MM.1S (cell line): ENCODE measurements around the gene MBP.
"Not testable (repeated sequence)": the region's sequence is repeated elsewhere in the genome, so short reads cannot be mapped to it uniquely, and the experiment has no call there.

Source experiments
- DNase-seq: peaks from one replicate; pipeline ENCODE4 v3.0.0-alpha.2; 2015
- H2AFZ ChIP-seq: fragments of 300-600 bp; sonication (generic); 2 replicates; pipeline ENCODE4 v1.6.0; 2016; ENCODE audit warnings: antibody characterized with exemption, low read length
- H3F3A ChIP-seq: fragments of 300-600 bp; sonication (generic); 2 replicates; pipeline ENCODE4 v1.6.1; 2016; ENCODE audit warnings: mild to moderate bottlenecking, antibody characterized with exemption, low read length, moderate library complexity, mixed read lengths; ENCODE audit not compliant: insufficient read depth
- H3K27ac ChIP-seq: fragments of 300-600 bp; sonication (generic); 2 replicates; pipeline ENCODE4 v1.5.1; 2016; ENCODE audit warnings: mild to moderate bottlenecking, low read length
- H3K27me3 ChIP-seq: fragments of 300-600 bp; sonication (generic); replicated peaks from 2 replicates; pipeline ENCODE4 v1.6.0; 2016; ENCODE audit warnings: low read length; ENCODE audit not compliant: insufficient read depth
- H3K36me3 ChIP-seq: fragments of 300-600 bp; sonication (generic); replicated peaks from 2 replicates; pipeline ENCODE4 v1.6.1; 2016; ENCODE audit warnings: mild to moderate bottlenecking, low read length, mixed read lengths; ENCODE audit not compliant: insufficient read depth
- H3K4me1 ChIP-seq: fragments of 300-600 bp; sonication (generic); 2 replicates; pipeline ENCODE4 v1.6.1; 2016; ENCODE audit warnings: low read length, mixed read lengths
- H3K4me2 ChIP-seq: fragments of 300-600 bp; sonication (generic); 2 replicates; pipeline ENCODE4 v1.6.0; 2016; ENCODE audit warnings: low read depth, low read length
- H3K4me3 ChIP-seq: fragments of 300-600 bp; sonication (generic); 2 replicates; pipeline ENCODE4 v1.5.1; 2016; ENCODE audit warnings: low read length, mixed read lengths
- H3K79me2 ChIP-seq: fragments of 300-600 bp; sonication (generic); 2 replicates; pipeline ENCODE4 v1.6.1; 2016; ENCODE audit warnings: mixed run types, low read length, mixed read lengths
- H3K9ac ChIP-seq: fragments of 300-600 bp; sonication (generic); 2 replicates; pipeline ENCODE4 v1.6.1; 2016; ENCODE audit warnings: low read length, mixed read lengths
- H3K9me2 ChIP-seq: fragments of 300-600 bp; sonication (generic); replicated peaks from 2 replicates; pipeline ENCODE4 v1.6.1; 2016; ENCODE audit warnings: mild to moderate bottlenecking, low read length, mixed read lengths; ENCODE audit not compliant: insufficient read depth
- H3K9me3 ChIP-seq: fragments of 300-600 bp; sonication (generic); replicated peaks from 2 replicates; pipeline ENCODE4 v1.6.1; 2016; ENCODE audit warnings: mild to moderate bottlenecking, low read length, mixed read lengths; ENCODE audit not compliant: insufficient read depth
- H4K20me1 ChIP-seq: fragments of 300-600 bp; sonication (generic); 2 replicates; pipeline ENCODE4 v1.6.1; 2016; ENCODE audit warnings: mild to moderate bottlenecking, low read length, moderate library complexity, mixed read lengths; ENCODE audit not compliant: insufficient read depth
- EZH2 ChIP-seq: fragments of 300-600 bp; sonication (generic); optimal IDR thresholded peaks from 2 replicates; pipeline ENCODE3; 2017; ENCODE audit warnings: low read depth, mild to moderate bottlenecking, antibody characterized with exemption, low read length, mixed read lengths
- EZH2phosphoT487 ChIP-seq: fragments of 300-600 bp; sonication (generic); IDR thresholded peaks from 2 replicates; pipeline ENCODE4 v1.6.1; 2018; ENCODE audit warnings: antibody characterized with exemption, low read length
- TF ChIP-seq, protein P1 (sequence below): fragments of 300-600 bp; sonication (generic); IDR thresholded peaks from 2 replicates; pipeline ENCODE4 v1.5.1; 2016; ENCODE audit warnings: antibody characterized with exemption, low read length, mixed read lengths

The MBP gene

DNA sequence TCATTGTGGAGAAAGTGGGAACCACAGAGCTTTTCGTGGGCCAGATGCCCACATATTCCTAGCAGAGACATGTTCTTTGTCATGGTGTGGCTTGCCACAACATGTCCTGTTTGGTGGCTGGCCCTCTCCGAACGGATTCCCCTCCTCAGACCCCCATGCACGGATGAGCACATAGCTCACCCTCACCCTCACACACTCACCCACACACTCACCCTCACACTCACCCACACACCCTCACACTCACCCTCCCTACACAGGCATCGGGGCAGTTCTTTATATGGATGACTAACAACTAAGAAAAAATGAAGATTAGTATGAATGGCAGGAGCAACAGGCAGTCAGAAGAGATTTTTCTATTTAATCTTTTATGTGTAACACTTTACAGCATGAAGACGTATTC is 160.3 kb downstream of the MBP start:
- no peaks in the 10 kb centered on the region for H3F3A ChIP-seq
- no peaks in the 10 kb centered on the region for H3K27me3 ChIP-seq
- H4K20me1 ChIP-seq: no peaks in the 10 kb centered on the region
- no peak overlapping the region for H3K4me3 ChIP-seq
- H3K9ac ChIP-seq: no peak overlapping the region
- no peaks in the 10 kb centered on the region for H3K9me3 ChIP-seq
- no peaks in the 10 kb centered on the region for H3K4me1 ChIP-seq
- no peaks in the 10 kb centered on the region for H3K36me3 ChIP-seq
- no peak overlapping the region for H3K27ac ChIP-seq
- DNase-seq: no peak
- TF ChIP-seq EZH2phosphoT487: no peak
- H2AFZ ChIP-seq: no peak overlapping the region
- H3K4me2 ChIP-seq: no peak overlapping the region
- H3K79me2 ChIP-seq: peaks cover 3% of the 10 kb centered on the region; the same call in 1 of the 2 replicates
- H3K9me2 ChIP-seq: no peaks in the 10 kb centered on the region

DNA sequence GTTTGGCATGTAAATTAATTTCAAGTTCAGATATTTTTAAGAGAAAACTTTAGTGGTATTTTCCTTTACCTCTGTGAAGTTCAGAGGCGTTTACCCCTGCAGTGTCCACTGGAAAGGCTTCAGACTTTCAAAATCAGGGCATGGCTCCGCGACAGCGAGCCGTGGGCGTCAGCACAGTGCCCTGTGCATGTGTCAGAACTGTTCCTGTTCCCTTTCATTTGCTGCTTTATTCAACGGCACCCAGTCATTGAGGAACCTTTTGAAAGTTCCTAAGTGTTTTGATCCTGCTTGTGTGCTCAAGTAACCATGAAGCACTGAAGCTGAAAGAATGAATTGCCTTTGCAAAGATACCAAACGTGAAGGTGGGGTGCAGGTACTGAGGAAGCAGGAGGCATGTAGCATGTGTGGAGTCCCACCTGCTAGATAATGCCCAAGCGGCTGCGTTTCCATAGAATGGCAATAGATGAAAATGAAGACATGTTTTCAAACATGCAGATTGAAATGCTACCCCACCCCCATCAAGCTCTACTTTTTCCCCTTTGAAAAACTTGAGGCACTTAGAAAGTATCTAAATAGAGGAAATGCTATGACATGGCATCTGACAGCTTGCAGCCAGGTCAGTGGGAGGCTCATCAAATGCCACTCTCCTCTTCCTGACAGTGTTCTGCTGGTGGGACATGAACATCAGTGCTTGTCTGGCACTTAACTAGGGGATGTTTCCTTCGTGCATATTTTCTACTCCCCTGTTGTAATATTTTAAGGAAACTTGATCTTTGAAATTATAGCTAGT is 161.6 kb downstream of the MBP start:
- no peaks in the 10 kb centered on the region for H3K4me1 ChIP-seq
- no peak overlapping the region for H2AFZ ChIP-seq
- no peak overlapping the region for H3K9ac ChIP-seq
- no peaks in the 10 kb centered on the region for H3K36me3 ChIP-seq
- H3K4me3 ChIP-seq: no peak overlapping the region
- H3K27me3 ChIP-seq: no peaks in the 10 kb centered on the region
- DNase-seq: no peak
- H3K9me2 ChIP-seq: no peaks in the 10 kb centered on the region
- no peaks in the 10 kb centered on the region for H3K9me3 ChIP-seq
- H3K27ac ChIP-seq: no peak overlapping the region
- peaks cover 12% of the 10 kb centered on the region for H3K79me2 ChIP-seq
- TF ChIP-seq EZH2 (no peak), EZH2phosphoT487 (no peak)
- TF ChIP-seq, protein P1, sequence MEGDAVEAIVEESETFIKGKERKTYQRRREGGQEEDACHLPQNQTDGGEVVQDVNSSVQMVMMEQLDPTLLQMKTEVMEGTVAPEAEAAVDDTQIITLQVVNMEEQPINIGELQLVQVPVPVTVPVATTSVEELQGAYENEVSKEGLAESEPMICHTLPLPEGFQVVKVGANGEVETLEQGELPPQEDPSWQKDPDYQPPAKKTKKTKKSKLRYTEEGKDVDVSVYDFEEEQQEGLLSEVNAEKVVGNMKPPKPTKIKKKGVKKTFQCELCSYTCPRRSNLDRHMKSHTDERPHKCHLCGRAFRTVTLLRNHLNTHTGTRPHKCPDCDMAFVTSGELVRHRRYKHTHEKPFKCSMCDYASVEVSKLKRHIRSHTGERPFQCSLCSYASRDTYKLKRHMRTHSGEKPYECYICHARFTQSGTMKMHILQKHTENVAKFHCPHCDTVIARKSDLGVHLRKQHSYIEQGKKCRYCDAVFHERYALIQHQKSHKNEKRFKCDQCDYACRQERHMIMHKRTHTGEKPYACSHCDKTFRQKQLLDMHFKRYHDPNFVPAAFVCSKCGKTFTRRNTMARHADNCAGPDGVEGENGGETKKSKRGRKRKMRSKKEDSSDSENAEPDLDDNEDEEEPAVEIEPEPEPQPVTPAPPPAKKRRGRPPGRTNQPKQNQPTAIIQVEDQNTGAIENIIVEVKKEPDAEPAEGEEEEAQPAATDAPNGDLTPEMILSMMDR: no peak
- H3K4me2 ChIP-seq: no peak overlapping the region
- no peaks in the 10 kb centered on the region for H3F3A ChIP-seq
- no peaks in the 10 kb centered on the region for H4K20me1 ChIP-seq

DNA sequence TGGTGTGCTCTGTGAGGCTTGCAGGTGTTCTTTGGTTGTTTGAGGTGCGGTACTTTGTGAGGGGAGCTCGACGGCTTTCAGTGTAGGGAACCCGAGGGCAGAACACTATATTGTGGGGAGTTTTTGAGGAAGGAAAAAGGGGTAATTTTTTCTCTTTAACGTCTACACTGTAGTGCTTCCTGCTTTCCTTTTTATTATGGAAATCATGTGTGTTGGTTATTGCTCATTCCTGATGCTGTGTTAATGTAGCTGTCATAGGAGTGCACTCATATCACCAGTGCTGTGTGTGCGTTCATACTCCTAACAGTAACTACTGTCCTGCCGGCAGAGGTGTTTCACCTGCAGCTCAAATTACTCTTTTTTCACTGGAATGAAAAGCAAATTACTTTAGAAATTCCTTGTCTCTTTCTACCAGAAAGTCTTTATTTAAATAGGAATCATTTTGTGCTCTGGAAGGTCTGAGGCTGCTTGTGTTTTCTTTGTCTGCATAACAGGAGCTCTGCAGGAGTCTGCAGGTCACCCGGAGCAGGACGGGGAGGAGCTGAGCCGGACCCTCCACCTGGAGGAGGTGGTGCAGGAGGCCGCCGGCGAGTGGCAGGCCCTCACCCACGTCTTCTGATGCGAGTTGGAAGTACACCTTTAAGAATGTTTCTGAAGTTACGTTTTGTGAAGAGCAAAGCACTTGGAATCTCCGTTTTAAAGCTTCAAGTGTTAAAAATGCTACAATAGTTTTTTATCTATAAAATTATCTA is 164.7 kb downstream of the MBP start:
- no peak overlapping the region for H3K27ac ChIP-seq
- no peaks in the 10 kb centered on the region for H3K9me3 ChIP-seq
- no peak for TF ChIP-seq EZH2
- TF ChIP-seq, protein P1: no peak
- H3K9me2 ChIP-seq: no peaks in the 10 kb centered on the region
- H3K79me2 ChIP-seq: peaks cover 12% of the 10 kb centered on the region
- H4K20me1 ChIP-seq: no peaks in the 10 kb centered on the region
- no peak overlapping the region for H3K4me3 ChIP-seq
- DNase-seq: no peak
- no peak overlapping the region for H3K9ac ChIP-seq
- H3K4me1 ChIP-seq: peaks cover 7% of the 10 kb centered on the region; the same call in 1 of the 2 replicates
- H3F3A ChIP-seq: peaks cover 13% of the 10 kb centered on the region; the same call in 1 of the 2 replicates
- no peaks in the 10 kb centered on the region for H3K27me3 ChIP-seq
- H3K36me3 ChIP-seq: no peaks in the 10 kb centered on the region
- no peak overlapping the region for H3K4me2 ChIP-seq
- H2AFZ ChIP-seq: no peak overlapping the region

DNA sequence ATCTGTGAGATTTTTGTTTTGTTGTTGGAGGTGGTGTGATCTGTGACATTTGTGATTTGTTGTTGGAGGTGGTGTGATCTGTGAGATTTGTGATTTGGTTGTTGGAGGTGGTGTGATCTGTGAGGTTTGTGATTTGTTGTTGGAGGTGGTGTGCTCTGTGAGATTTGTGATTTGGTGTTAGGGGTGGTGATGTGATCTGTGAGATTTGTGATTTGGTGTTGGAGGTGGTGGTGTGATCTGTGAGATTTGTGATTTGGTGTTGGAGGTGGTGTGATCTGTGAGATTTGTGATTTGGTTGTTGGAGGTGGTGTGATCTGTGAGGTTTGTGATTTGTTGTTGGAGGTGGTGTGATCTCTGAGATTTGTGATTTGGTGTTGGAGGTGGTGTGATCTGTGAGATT is 165.3 kb downstream of the MBP start:
- not testable (repeated sequence) for H4K20me1 ChIP-seq, H3K27me3 ChIP-seq, H2AFZ ChIP-seq, H3K27ac ChIP-seq, H3K36me3 ChIP-seq, DNase-seq, H3K4me1 ChIP-seq, H3K9ac ChIP-seq, H3K4me3 ChIP-seq, H3K9me2 ChIP-seq, H3K4me2 ChIP-seq, H3K9me3 ChIP-seq
- Histone ChIP-seq H3K79me2 (peaks cover 12% of the 10 kb centered on the region), H3F3A (peaks cover 13% of the 10 kb centered on the region; the same call in 1 of the 2 replicates)

DNA sequence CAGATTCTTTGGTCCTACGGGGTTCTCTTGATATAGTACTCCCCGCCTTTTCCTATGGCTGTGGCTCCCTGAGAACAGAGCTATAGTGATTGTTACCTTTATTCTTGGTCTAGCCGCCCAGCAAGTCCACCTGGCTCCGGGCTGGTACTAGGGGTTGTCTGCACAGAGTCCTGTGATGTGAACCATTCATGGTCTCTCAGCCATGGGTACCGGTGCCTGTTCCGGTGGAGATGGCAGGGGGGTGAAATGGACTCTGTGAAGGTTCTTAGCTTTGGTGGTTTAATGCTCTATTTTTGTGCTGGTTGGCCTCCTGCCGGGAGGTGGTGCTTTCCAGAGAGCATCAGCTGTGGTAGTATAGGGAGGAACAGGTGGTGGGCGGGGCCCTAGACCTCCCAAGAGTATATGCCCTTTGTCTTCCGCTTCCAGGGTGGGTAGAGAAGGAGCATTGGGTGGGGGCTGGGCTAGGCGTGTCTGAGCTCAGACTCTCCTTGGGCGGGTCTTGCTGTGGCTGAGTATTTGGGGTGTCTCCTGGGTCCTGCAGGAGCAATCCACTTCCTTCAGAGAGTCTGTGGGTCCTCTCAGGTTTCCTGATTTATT is 166.9 kb downstream of the MBP start:
- not testable (repeated sequence) for H2AFZ ChIP-seq, H3K9ac ChIP-seq, H3K36me3 ChIP-seq, H3K4me1 ChIP-seq, H3K4me3 ChIP-seq, H3K4me2 ChIP-seq, H3K9me3 ChIP-seq, H4K20me1 ChIP-seq, DNase-seq, H3K27ac ChIP-seq, H3K9me2 ChIP-seq, H3K27me3 ChIP-seq
- H3F3A ChIP-seq: peaks cover 13% of the 10 kb centered on the region; the same call in 1 of the 2 replicates
- peaks cover 12% of the 10 kb centered on the region for H3K79me2 ChIP-seq
